Measurements from ENCODE around the gene LRMDA.

GRCh38 chr10:75910032-75910431, 478.6 kb downstream of the LRMDA start:
- TF ChIP-seq POLR2A (IDR thresholded peaks at IDR 0.05) (no peak), CTCF (IDR thresholded peaks at IDR 0.05) (peak; percentile 49 to 69 (median 59))
